OCI-LY1 (cell line): ENCODE results near the gene AMZ1.

ENCODE experiments used
- EZH2 ChIP-seq: fragments of 200-600 bp; sonication (generic), shearing (Covaris generic); IDR thresholded peaks from 2 replicates; pipeline ENCODE4 v1.8.0; 2017; ENCODE audit warnings: borderline replicate concordance, mixed run types, mild to moderate bottlenecking, antibody characterized with exemption, low read length, moderate library complexity, mixed read lengths
- TF ChIP-seq, protein P1 (sequence below): fragments of 200-600 bp; sonication (generic), shearing (Covaris generic); IDR thresholded peaks from 2 replicates; pipeline ENCODE4 v1.5.1; 2017; ENCODE audit warnings: mild to moderate bottlenecking, antibody characterized with exemption, low read length, moderate library complexity, mixed read lengths

DNA sequence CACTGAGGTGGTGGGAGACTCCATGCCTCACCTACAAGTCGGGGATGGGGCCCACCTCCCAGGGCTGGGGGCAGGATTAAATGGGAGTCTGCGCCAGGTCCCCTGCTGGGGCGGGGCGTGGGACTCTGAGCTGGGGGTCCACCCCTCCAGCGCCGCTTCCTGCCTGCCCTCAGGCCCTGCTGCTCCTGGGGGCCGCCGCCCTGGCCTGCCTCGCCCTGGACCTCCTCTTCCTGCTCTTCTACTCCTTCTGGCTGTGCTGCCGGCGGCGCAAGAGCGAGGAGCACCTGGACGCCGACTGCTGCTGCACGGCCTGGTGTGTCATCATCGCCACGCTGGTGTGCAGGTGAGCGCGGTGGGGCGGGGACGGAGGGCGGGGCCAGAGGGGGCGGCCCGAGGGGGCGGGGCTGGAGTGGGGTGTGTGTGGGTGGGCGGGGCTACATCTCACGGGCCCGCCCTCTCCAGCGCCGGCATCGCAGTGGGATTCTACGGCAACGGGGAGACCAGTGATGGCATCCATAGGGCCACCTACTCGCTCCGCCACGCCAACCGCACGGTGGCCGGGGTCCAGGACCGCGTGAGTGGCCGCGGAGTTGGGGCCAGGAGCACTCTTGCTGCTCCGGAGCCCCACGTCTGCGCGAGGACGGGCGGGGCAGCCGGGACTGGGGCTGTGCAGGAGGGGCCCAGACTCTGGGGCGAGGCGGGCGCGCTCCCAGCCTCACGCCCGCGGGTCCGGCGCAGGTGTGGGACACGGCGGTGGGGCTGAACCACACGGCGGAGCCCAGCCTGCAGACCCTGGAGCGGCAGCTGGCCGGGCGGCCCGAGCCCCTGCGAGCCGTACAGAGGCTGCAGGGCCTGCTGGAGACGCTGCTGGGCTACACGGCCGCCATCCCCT lies 41.1 kb upstream of the AMZ1 start:
- TF ChIP-seq, protein P1, sequence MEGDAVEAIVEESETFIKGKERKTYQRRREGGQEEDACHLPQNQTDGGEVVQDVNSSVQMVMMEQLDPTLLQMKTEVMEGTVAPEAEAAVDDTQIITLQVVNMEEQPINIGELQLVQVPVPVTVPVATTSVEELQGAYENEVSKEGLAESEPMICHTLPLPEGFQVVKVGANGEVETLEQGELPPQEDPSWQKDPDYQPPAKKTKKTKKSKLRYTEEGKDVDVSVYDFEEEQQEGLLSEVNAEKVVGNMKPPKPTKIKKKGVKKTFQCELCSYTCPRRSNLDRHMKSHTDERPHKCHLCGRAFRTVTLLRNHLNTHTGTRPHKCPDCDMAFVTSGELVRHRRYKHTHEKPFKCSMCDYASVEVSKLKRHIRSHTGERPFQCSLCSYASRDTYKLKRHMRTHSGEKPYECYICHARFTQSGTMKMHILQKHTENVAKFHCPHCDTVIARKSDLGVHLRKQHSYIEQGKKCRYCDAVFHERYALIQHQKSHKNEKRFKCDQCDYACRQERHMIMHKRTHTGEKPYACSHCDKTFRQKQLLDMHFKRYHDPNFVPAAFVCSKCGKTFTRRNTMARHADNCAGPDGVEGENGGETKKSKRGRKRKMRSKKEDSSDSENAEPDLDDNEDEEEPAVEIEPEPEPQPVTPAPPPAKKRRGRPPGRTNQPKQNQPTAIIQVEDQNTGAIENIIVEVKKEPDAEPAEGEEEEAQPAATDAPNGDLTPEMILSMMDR: no peak
- no peak for TF ChIP-seq EZH2
